Mucosa of rectum (tissue), 2 donors: ENCODE data around the gene EFR3B.

ENCODE experiments used
- H3K27ac ChIP-seq, 2 donors: one replicate each; pipeline ENCODE4 v1.7.0; 2013; ENCODE audit warnings: inconsistent platforms in 2 of 2, low read depth in 2 of 2, low read length in 2 of 2
- H3K27me3 ChIP-seq, 2 donors: one replicate each; pipeline ENCODE4 v1.7.0; 2013; ENCODE audit warnings: low read length in 2 of 2; ENCODE audit not compliant: control insufficient read depth in 2 of 2, insufficient read depth in 2 of 2
- H3K36me3 ChIP-seq, 2 donors: one replicate each; pipeline ENCODE4 v1.7.0; 2013; ENCODE audit warnings: low read length in 2 of 2; ENCODE audit not compliant: control insufficient read depth in 2 of 2, insufficient read depth in 2 of 2
- H3K4me1 ChIP-seq, 2 donors: one replicate each; pipeline ENCODE4 v1.7.0; 2013; ENCODE audit warnings: low read length in 2 of 2, mild to moderate bottlenecking in 1 of 2; ENCODE audit not compliant: control insufficient read depth in 2 of 2, insufficient read depth in 2 of 2
- H3K4me3 ChIP-seq, 2 donors: one replicate each; pipeline ENCODE4 v1.7.0; 2013; ENCODE audit warnings: low read length in 2 of 2
- H3K9ac ChIP-seq, 2 donors: one replicate each; pipeline ENCODE4 v1.7.0; 2013; ENCODE audit warnings: low read length in 2 of 2, low read depth in 1 of 2, mild to moderate bottlenecking in 1 of 2
- H3K9me3 ChIP-seq, 2 donors: one replicate each; pipeline ENCODE4 v1.7.0; 2013; ENCODE audit warnings: low read length in 2 of 2; ENCODE audit not compliant: control insufficient read depth in 2 of 2
- donor health status: healthy.
- donor health status: Normal muscosa, but diverticular disease.

EFR3B gene

GRCh38 chr2:25190536-25190935 is 148.7 kb downstream of the EFR3B start:
- no peak overlapping the region for H3K9ac ChIP-seq
- H3K4me3 ChIP-seq: no peak overlapping the region
- no peaks in the 10 kb centered on the region for H3K36me3 ChIP-seq

GRCh38 chr2:25194576-25195122 is 152.8 kb downstream of the EFR3B start:
- no peak overlapping the region for H3K9ac ChIP-seq
- H3K4me1 ChIP-seq: peaks cover 0 to 3% of the 10 kb centered on the region in 2 donors
- no peak overlapping the region for H3K4me3 ChIP-seq
- no peaks in the 10 kb centered on the region for H3K9me3 ChIP-seq
- H3K27ac ChIP-seq: no peak overlapping the region
- H3K36me3 ChIP-seq: no peaks in the 10 kb centered on the region
- no peaks in the 10 kb centered on the region for H3K27me3 ChIP-seq

More at GRCh38 chr2:25190536-25190935, 148.7 kb downstream of the EFR3B start:
- H3K9me3 ChIP-seq: no peaks in the 10 kb centered on the region
- no peak overlapping the region for H3K27ac ChIP-seq
- peaks cover 0 to 5% of the 10 kb centered on the region in 2 donors for H3K4me1 ChIP-seq
- H3K27me3 ChIP-seq: no peaks in the 10 kb centered on the region

GRCh38 chr2:25197336-25198208 is 155.7 kb downstream of the EFR3B start:
- H3K9ac ChIP-seq: no peak overlapping the region
- H3K36me3 ChIP-seq: no peaks in the 10 kb centered on the region
- H3K4me1 ChIP-seq: peaks cover 0 to 3% of the 10 kb centered on the region in 2 donors
- no peaks in the 10 kb centered on the region for H3K27me3 ChIP-seq
- H3K4me3 ChIP-seq: no peak overlapping the region
- no peaks in the 10 kb centered on the region for H3K9me3 ChIP-seq
- no peak overlapping the region for H3K27ac ChIP-seq

- Histone ChIP-seq H3K27me3 (no peaks in the 10 kb centered on the region), H3K4me3 (no peak overlapping the region), H3K27ac (no peak overlapping the region), H3K9ac (no peak overlapping the region), H3K9me3 (no peaks in the 10 kb centered on the region), H3K4me1 (peaks cover 0 to 3% of the 10 kb centered on the region in 2 donors), H3K36me3 (no peaks in the 10 kb centered on the region)
Observed at GRCh38 chr2:25198209-25198525, 156.3 kb downstream of the EFR3B start.

- no peak overlapping the region for H3K4me3 ChIP-seq
- no peaks in the 10 kb centered on the region for H3K27me3 ChIP-seq
- no peak overlapping the region for H3K27ac ChIP-seq
- H3K36me3 ChIP-seq: no peaks in the 10 kb centered on the region
- no peaks in the 10 kb centered on the region for H3K9me3 ChIP-seq
- H3K9ac ChIP-seq: no peak overlapping the region
- peaks cover 0 to 3% of the 10 kb centered on the region in 2 donors for H3K4me1 ChIP-seq
Observed at GRCh38 chr2:25198576-25198975, 156.7 kb downstream of the EFR3B start.

- Histone ChIP-seq H3K4me3 (no peak overlapping the region), H3K27me3 (no peaks in the 10 kb centered on the region), H3K9me3 (no peaks in the 10 kb centered on the region), H3K27ac (no peak overlapping the region), H3K4me1 (peaks cover 0 to 3% of the 10 kb centered on the region in 2 donors), H3K9ac (no peak overlapping the region), H3K36me3 (no peaks in the 10 kb centered on the region)
Observed at GRCh38 chr2:25201265-25201664, 159.4 kb downstream of the EFR3B start.

- Histone ChIP-seq H3K4me1 (peaks cover 0 to 3% of the 10 kb centered on the region in 2 donors), H3K36me3 (no peaks in the 10 kb centered on the region), H3K27ac (no peak overlapping the region), H3K9ac (no peak overlapping the region), H3K9me3 (no peaks in the 10 kb centered on the region), H3K4me3 (no peak overlapping the region), H3K27me3 (no peaks in the 10 kb centered on the region)
Observed at GRCh38 chr2:25201794-25202193, 159.9 kb downstream of the EFR3B start.

- H3K27me3 ChIP-seq: no peaks in the 10 kb centered on the region
- H3K4me3 ChIP-seq: no peak overlapping the region
- no peaks in the 10 kb centered on the region for H3K36me3 ChIP-seq
- no peak overlapping the region for H3K27ac ChIP-seq
- no peak overlapping the region for H3K9ac ChIP-seq
- no peaks in the 10 kb centered on the region for H3K9me3 ChIP-seq
- H3K4me1 ChIP-seq: peaks cover 0 to 3% of the 10 kb centered on the region in 2 donors
Observed at GRCh38 chr2:25202275-25202674, 160.4 kb downstream of the EFR3B start.

GRCh38 chr2:25204190-25204838 is 162.4 kb downstream of the EFR3B start:
- Histone ChIP-seq H3K9me3 (no peaks in the 10 kb centered on the region), H3K36me3 (no peaks in the 10 kb centered on the region), H3K27me3 (no peaks in the 10 kb centered on the region), H3K4me1 (no peaks in the 10 kb centered on the region), H3K4me3 (no peak overlapping the region), H3K9ac (no peak overlapping the region), H3K27ac (no peak overlapping the region)

GRCh38 chr2:25207078-25207545 is 165.2 kb downstream of the EFR3B start:
- Histone ChIP-seq H3K27ac (no peak overlapping the region), H3K4me3 (no peak overlapping the region), H3K9me3 (no peaks in the 10 kb centered on the region), H3K36me3 (no peaks in the 10 kb centered on the region), H3K4me1 (no peaks in the 10 kb centered on the region), H3K9ac (no peak overlapping the region), H3K27me3 (no peaks in the 10 kb centered on the region)
